Pancreas (tissue), 10 donors: ENCODE data around the gene ZNF334. TPM values are rescaled to one million over a fixed set of nuclear protein-coding genes. Genes with fewer than 3 reads are reported as not detected.

Source experiments
- ATAC-seq, 4 donors: fragments of 200-7000 bp; cut with Tn5 transposase; one replicate each; pipeline versions ENCODE4 v1.8.0 to v1.9.1; 2020; ENCODE audit warnings: mild to moderate bottlenecking in 4 of 4, moderate library complexity in 4 of 4
- DNase-seq, 6 donors: peaks; one replicate each; pipeline ENCODE4 v3.0.0-alpha.2; 2020
- FAIRE-seq: peaks from 2 replicates; lab custom pipeline; 2012; peaks lifted over from hg19 to GRCh38; lab: Jason Lieb, UNC
- H3K27ac ChIP-seq, 4 donors: fragments of 200-600 bp; sonication (generic); 1 replicate in 3 of 4; 2 replicates in 1 of 4; pipeline versions ENCODE4 v1.5.0 to v1.8.0; 2020
- H3K27me3 ChIP-seq, 4 donors: fragments of 200-600 bp; one replicate each; pipeline ENCODE4 v1.8.0; 2021
- H3K36me3 ChIP-seq, 3 donors: fragments of 200-600 bp; sonication (generic) in 1 of 3; one replicate each; pipeline versions ENCODE4 v1.5.0 to v1.8.0; 2020 to 2021
- H3K4me1 ChIP-seq, 3 donors: fragments of 200-600 bp; one replicate each; pipeline ENCODE4 v1.8.0; 2021
- H3K4me3 ChIP-seq, 4 donors: fragments of 200-600 bp; sonication (generic) in 2 of 4; one replicate each; pipeline versions ENCODE4 v1.5.0 to v1.8.0; 2020 to 2021
- H3K9me3 ChIP-seq, 4 donors: fragments of 200-600 bp; one replicate each; pipeline ENCODE4 v1.8.0; 2021
- WGBS, 2 donors: extraction: QIAGEN DNeasy Blood & Tissue Kit; methylation state at CpG; one replicate each; pipeline ENCODE4 v1.1.7; 2013; 5-methylcytosine and 5-hydroxymethylcytosine counted together
- intact Hi-C, 3 donors: fragments of 100-400 bp; cut with DNase I; formaldehyde crosslinking; loops; one replicate each; pipeline versions ENCODE4 v1.11.1 to v1.14.2; 2022
- polyA plus RNA-seq, 2 donors: library from polyadenylated mRNA; stranded (reverse); fragments of 200-250 nt; gene quantifications; one replicate each; pipeline ENCODE4 v1.2.3, GENCODE V29; 2013
- total RNA-seq, 6 donors: library from RNA; stranded (reverse); fragmentation: NEBNext Ultra II Directional in 4 of 6; extraction: Animal tissue kit (Norgen Biotek cat#: 25700) in 4 of 6; gene quantifications; one replicate each; pipeline versions ENCODE4 v1.2.1 to v1.2.4, GENCODE V29; 2021 to 2023
- TF ChIP-seq, protein P1 (sequence below), 4 donors: fragments of 200-600 bp; sonication (generic) in 3 of 4; IDR thresholded peaks; one replicate each; pipeline versions ENCODE4 v1.5.0 to v1.8.0; 2021; ENCODE audit warnings: antibody characterized with exemption in 4 of 4
- donor health status: healthy with polysubstance abuse.
- donor health status: DM: no; HTN: no; CAD: no; lungs with moderate emphysema.
- donor health status: DM: no; HTN: no; CAD: no.
- donor health status: control.
- donor health status: control.
- donor health status: Bipolar disorder and iron deficiency.
- donor health status: DM: yes; HTN: yes; CAD: no.
- donor health status: DM: no; HTN: no; CAD: no.
- donor health status: DM: no; HTN: no; CAD: no.
- donor health status: DM: yes; HTN: yes; CAD: no.

The ZNF334 gene
- total and polyA plus RNA-seq, 8 donors, result 2.6 to 11.6 (median 4.3) TPM

- ATAC-seq, result no peak
These were observed 45.6 kb upstream of the ZNF334 start for GRCh38 chr20:46559001-46559400.

DNA sequence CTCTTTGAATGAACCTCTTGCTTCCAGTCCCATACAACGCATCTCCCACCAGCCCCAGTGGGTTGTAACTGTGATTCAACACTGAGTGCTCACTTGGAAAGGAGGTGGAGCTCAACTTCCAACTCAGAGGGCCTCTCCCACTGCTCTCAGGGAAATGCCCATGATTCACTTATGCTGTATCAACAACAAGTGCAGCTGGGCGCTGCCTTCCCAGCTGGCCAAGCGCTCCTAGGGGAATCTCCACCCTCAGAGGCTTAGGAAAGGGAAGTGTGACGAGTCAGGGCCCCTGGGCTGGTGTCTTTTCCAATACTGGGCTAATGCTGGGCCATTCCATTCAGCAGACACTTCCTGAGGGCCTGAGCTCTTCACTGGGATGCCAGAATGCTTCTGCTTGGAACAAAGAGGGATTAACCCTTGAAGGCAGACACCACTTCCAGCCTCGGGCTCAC, 45.2 kb upstream of the ZNF334 start:
- FAIRE-seq, result no peak
- Histone ChIP-seq H3K9me3 (no peaks in the 10 kb centered on the region), H3K27ac (no peak overlapping the region), H3K4me1 (no peaks in the 10 kb centered on the region), H3K27me3 (no peaks in the 10 kb centered on the region), H3K36me3 (no peaks in the 10 kb centered on the region), H3K4me3 (no peak overlapping the region)
- intact Hi-C loops, result loop anchor here in 1 of 3 donors (10.0 kb wide), 1 partner anchor 126 kb away; the partner anchor contains the start of gene TP53RK
- ATAC-seq, result peak in 3 of 4 donors; percentile 22 to 45 (median 29)
- DNase-seq, result no peak
- 81 to 83% methylated on average over 5 of the region's 5 CpGs for WGBS, 2 donors
- TF ChIP-seq, protein P1, sequence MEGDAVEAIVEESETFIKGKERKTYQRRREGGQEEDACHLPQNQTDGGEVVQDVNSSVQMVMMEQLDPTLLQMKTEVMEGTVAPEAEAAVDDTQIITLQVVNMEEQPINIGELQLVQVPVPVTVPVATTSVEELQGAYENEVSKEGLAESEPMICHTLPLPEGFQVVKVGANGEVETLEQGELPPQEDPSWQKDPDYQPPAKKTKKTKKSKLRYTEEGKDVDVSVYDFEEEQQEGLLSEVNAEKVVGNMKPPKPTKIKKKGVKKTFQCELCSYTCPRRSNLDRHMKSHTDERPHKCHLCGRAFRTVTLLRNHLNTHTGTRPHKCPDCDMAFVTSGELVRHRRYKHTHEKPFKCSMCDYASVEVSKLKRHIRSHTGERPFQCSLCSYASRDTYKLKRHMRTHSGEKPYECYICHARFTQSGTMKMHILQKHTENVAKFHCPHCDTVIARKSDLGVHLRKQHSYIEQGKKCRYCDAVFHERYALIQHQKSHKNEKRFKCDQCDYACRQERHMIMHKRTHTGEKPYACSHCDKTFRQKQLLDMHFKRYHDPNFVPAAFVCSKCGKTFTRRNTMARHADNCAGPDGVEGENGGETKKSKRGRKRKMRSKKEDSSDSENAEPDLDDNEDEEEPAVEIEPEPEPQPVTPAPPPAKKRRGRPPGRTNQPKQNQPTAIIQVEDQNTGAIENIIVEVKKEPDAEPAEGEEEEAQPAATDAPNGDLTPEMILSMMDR (IDR thresholded peaks at IDR 0.05), result no peak

More at GRCh38 chr20:46559001-46559400, 45.6 kb upstream of the ZNF334 start:
- H3K27ac ChIP-seq, result no peak overlapping the region
- intact Hi-C loops, result loop anchor here in 1 of 3 donors (10.0 kb wide), 1 partner anchor 126 kb away; the partner anchor contains the start of gene TP53RK
- TF ChIP-seq, protein P1 (IDR thresholded peaks at IDR 0.05), result no peak
- H3K4me1 ChIP-seq, result no peaks in the 10 kb centered on the region
- H3K9me3 ChIP-seq, result no peaks in the 10 kb centered on the region
- H3K4me3 ChIP-seq, result no peak overlapping the region
- no peaks in the 10 kb centered on the region for H3K27me3 ChIP-seq
- 91 to 96% methylated on average over 3 of the region's 3 CpGs for WGBS, 2 donors
- DNase-seq (no peak), FAIRE-seq (no peak)
- H3K36me3 ChIP-seq, result no peaks in the 10 kb centered on the region

DNA sequence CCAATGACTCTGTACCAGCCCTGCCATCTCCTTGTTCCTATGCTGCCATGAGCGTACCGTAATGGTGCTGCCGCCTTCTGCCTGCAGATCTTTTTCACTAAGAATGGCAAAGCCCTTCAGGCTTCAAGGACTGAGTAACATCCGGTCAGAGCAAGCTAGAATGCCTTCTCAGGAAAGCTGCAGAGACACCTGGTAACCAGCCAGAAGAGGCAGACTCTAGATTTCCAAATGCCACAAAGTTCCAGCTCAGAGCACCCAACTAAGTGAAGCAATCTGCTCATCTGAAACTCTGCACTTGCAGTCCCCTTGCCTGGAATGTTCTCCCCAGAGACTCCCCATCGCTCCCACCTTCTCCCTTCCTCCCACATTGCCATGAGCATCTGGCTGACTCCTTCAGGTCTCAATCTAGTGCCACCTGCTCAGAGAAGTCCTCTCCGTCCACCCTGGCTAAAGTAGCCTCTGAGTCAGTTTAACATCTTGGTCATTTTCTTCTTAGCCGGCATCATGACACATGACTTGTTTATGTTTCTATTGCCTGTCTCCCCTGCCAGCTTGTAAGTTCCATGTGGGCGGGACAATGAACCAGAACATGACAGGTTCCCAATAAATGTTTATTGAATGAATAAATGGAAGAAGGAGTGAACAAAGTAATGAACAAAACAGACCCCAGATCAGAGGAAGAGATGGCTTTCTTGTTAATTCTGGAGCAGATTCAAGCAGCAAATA, 44.0 kb upstream of the ZNF334 start:
- Histone ChIP-seq H3K9me3 (no peaks in the 10 kb centered on the region), H3K4me3 (no peak overlapping the region), H3K36me3 (no peaks in the 10 kb centered on the region), H3K27ac (no peak overlapping the region), H3K4me1 (no peaks in the 10 kb centered on the region), H3K27me3 (no peaks in the 10 kb centered on the region)
- DNase-seq, result no peak
- intact Hi-C loops, result loop anchor here in 1 of 3 donors (10.0 kb wide), 1 partner anchor 127 kb away; the partner anchor contains the start of gene TP53RK
- WGBS, 2 donors, result 68 to 84% methylated on average over 8 of the region's 8 CpGs
- TF ChIP-seq, protein P1 (IDR thresholded peaks at IDR 0.05), result no peak
- ATAC-seq, result no peak
- FAIRE-seq, result no peak

GRCh38 chr20:46555370-46555956, 42.1 kb upstream of the ZNF334 start:
- no peak for FAIRE-seq

More at GRCh38 chr20:46555370-46555956, 42.1 kb upstream of the ZNF334 start:
- no peak overlapping the region for H3K27ac ChIP-seq
- no peaks in the 10 kb centered on the region for H3K9me3 ChIP-seq
- no peaks in the 10 kb centered on the region for H3K4me1 ChIP-seq
- TF ChIP-seq, protein P1 (IDR thresholded peaks at IDR 0.05), result no peak
- 69 to 76% methylated on average over 4 of the region's 4 CpGs for WGBS, 2 donors
- H3K4me3 ChIP-seq, result no peak overlapping the region
- H3K27me3 ChIP-seq, result no peaks in the 10 kb centered on the region
- no peak for DNase-seq
- H3K36me3 ChIP-seq, result no peaks in the 10 kb centered on the region
- intact Hi-C loops, result loop anchor here in 1 of 3 donors (10.0 kb wide), 1 partner anchor 129 kb away; the partner anchor contains the start of gene TP53RK
- no peak for ATAC-seq
